Thymus (tissue), 11 donors: ENCODE measurements around the gene ZNF664. TPM values are rescaled to one million over a fixed set of nuclear protein-coding genes. Genes with fewer than 3 reads are reported as not detected.

Source experiments
- DNase-seq, 9 donors: peaks; one replicate each; pipeline ENCODE4 v3.0.0-alpha.2; 2013; ENCODE audit warnings: low spot score in 9 of 9, low read depth in 6 of 9, missing footprints in 1 of 9
- H3K27ac ChIP-seq, 2 donors: one replicate each; pipeline ENCODE4 v1.5.1; 2013; ENCODE audit warnings: control low read depth in 1 of 2, low read depth in 1 of 2, low read length in 1 of 2, mild to moderate bottlenecking in 1 of 2, moderate library complexity in 1 of 2
- H3K27me3 ChIP-seq, 2 donors: one replicate each; pipeline ENCODE4 v1.5.1; 2013; ENCODE audit warnings: low read length in 1 of 2; ENCODE audit not compliant: control insufficient read depth in 2 of 2, insufficient read depth in 1 of 2
- H3K36me3 ChIP-seq, 2 donors: one replicate each; pipeline ENCODE4 v1.5.1; 2013; ENCODE audit warnings: low read length in 1 of 2, mild to moderate bottlenecking in 1 of 2, moderate library complexity in 1 of 2; ENCODE audit not compliant: control insufficient read depth in 2 of 2, insufficient read depth in 2 of 2
- H3K4me1 ChIP-seq, 2 donors: one replicate each; pipeline ENCODE4 v1.5.1; 2013; ENCODE audit warnings: low read length in 2 of 2; ENCODE audit not compliant: control insufficient read depth in 2 of 2, insufficient read depth in 2 of 2
- H3K4me3 ChIP-seq, 2 donors: one replicate each; pipeline ENCODE4 v1.5.1; 2013; ENCODE audit warnings: low read length in 2 of 2, control low read depth in 1 of 2, mild to moderate bottlenecking in 1 of 2
- H3K9me3 ChIP-seq, 2 donors: one replicate each; pipeline ENCODE4 v1.5.1; 2013; ENCODE audit warnings: low read length in 1 of 2, mild to moderate bottlenecking in 1 of 2; ENCODE audit not compliant: control insufficient read depth in 2 of 2, insufficient read depth in 1 of 2
- WGBS: extraction: QIAGEN DNeasy Blood & Tissue Kit; methylation state at CpG from one replicate; pipeline ENCODE4 v1.1.7; 2013; 5-methylcytosine and 5-hydroxymethylcytosine counted together
- polyA plus RNA-seq: library from polyadenylated mRNA; stranded (reverse); fragments of 200-250 nt; gene quantifications from one replicate; pipeline ENCODE4 v1.2.3, GENCODE V29; 2013
- total RNA-seq: library from RNA; stranded (reverse); fragments of 120-200 nt; gene quantifications from one replicate; pipeline ENCODE4 v1.2.4, GENCODE V29; 2013
- donor health status: healthy.

ZNF664 gene
- total and polyA plus RNA-seq, 2 donors: 26.0 to 36.0 TPM

GRCh38 chr12:124041907-124042306 is 68.9 kb downstream of the ZNF664 start:
- WGBS: 97% methylated on average over 10 of the region's 10 CpGs
- peaks cover 0 to 4% of the 10 kb centered on the region in 2 donors for H3K9me3 ChIP-seq
- no peak overlapping the region for H3K27ac ChIP-seq

GRCh38 chr12:124044021-124044420 is 71.0 kb downstream of the ZNF664 start:
- H3K4me3 ChIP-seq: no peak overlapping the region
- H3K27me3 ChIP-seq: no peaks in the 10 kb centered on the region
- peaks cover 2 to 31% of the 10 kb centered on the region in 2 donors for H3K4me1 ChIP-seq
- WGBS: 84% methylated on average over 8 of the region's 8 CpGs
- no peak overlapping the region for H3K27ac ChIP-seq
- no peak for DNase-seq
- no peaks in the 10 kb centered on the region for H3K36me3 ChIP-seq
- peaks cover 6 to 16% of the 10 kb centered on the region in 2 donors for H3K9me3 ChIP-seq

More at GRCh38 chr12:124041907-124042306, 68.9 kb downstream of the ZNF664 start:
- Histone ChIP-seq H3K4me1 (peaks cover 2 to 31% of the 10 kb centered on the region in 2 donors), H3K27me3 (no peaks in the 10 kb centered on the region), H3K4me3 (no peak overlapping the region), H3K36me3 (no peaks in the 10 kb centered on the region)
- no peak for DNase-seq

- peak; percentile 36 to 80 (median 59) for DNase-seq
- H3K27me3 ChIP-seq: no peaks in the 10 kb centered on the region
- H3K27ac ChIP-seq: peak overlapping the region; percentile 36 to 82
- H3K36me3 ChIP-seq: no peaks in the 10 kb centered on the region
- 63% methylated on average over 15 of the region's 15 CpGs for WGBS
- peaks cover 2 to 28% of the 10 kb centered on the region in 2 donors for H3K4me1 ChIP-seq
- no peak overlapping the region for H3K4me3 ChIP-seq
- peaks cover 6 to 20% of the 10 kb centered on the region in 2 donors for H3K9me3 ChIP-seq
Measured at GRCh38 chr12:124044809-124045321, 71.8 kb downstream of the ZNF664 start.

- no peaks in the 10 kb centered on the region for H3K36me3 ChIP-seq
- 93% methylated on average over 5 of the region's 5 CpGs for WGBS
- H3K4me3 ChIP-seq: no peak overlapping the region
- H3K4me1 ChIP-seq: peaks cover 2 to 25% of the 10 kb centered on the region in 2 donors
- H3K27me3 ChIP-seq: no peaks in the 10 kb centered on the region
- DNase-seq: no peak
- peak overlapping the region; percentile 20 to 82 for H3K27ac ChIP-seq
- H3K9me3 ChIP-seq: peaks cover 6 to 22% of the 10 kb centered on the region in 2 donors
Measured at GRCh38 chr12:124045671-124046455, 72.8 kb downstream of the ZNF664 start.

GRCh38 chr12:124046456-124046740 is 73.4 kb downstream of the ZNF664 start:
- Histone ChIP-seq H3K36me3 (no peaks in the 10 kb centered on the region), H3K4me1 (peaks cover 2 to 25% of the 10 kb centered on the region in 2 donors), H3K27ac (no peak overlapping the region), H3K9me3 (peaks cover 6 to 22% of the 10 kb centered on the region in 2 donors), H3K4me3 (no peak overlapping the region), H3K27me3 (no peaks in the 10 kb centered on the region)
- no peak for DNase-seq

- 98% methylated on average over 3 of the region's 3 CpGs for WGBS
- Histone ChIP-seq H3K36me3 (no peaks in the 10 kb centered on the region), H3K27me3 (no peaks in the 10 kb centered on the region), H3K9me3 (peaks cover 6 to 22% of the 10 kb centered on the region in 2 donors), H3K4me3 (no peak overlapping the region), H3K4me1 (peaks cover 2 to 25% of the 10 kb centered on the region in 2 donors), H3K27ac (no peak overlapping the region)
- no peak for DNase-seq
Measured at GRCh38 chr12:124047045-124047566, 74.1 kb downstream of the ZNF664 start.

GRCh38 chr12:124049451-124050094 is 76.6 kb downstream of the ZNF664 start:
- Histone ChIP-seq H3K9me3 (peaks cover 6 to 22% of the 10 kb centered on the region in 2 donors), H3K27ac (no peak overlapping the region), H3K36me3 (no peaks in the 10 kb centered on the region), H3K4me3 (no peak overlapping the region), H3K27me3 (no peaks in the 10 kb centered on the region), H3K4me1 (peaks cover 0 to 21% of the 10 kb centered on the region in 2 donors)
- no peak for DNase-seq
- 86% methylated on average over 6 of the region's 6 CpGs for WGBS

GRCh38 chr12:124053851-124054250 is 80.8 kb downstream of the ZNF664 start:
- H3K9me3 ChIP-seq: peaks cover 0 to 8% of the 10 kb centered on the region in 2 donors
- no peaks in the 10 kb centered on the region for H3K36me3 ChIP-seq
- H3K27me3 ChIP-seq: no peaks in the 10 kb centered on the region
- H3K4me1 ChIP-seq: peaks cover 0 to 7% of the 10 kb centered on the region in 2 donors
- WGBS: 24% methylated on average over 10 of the region's 10 CpGs
- peak in 4 of 9 donors; percentile 16 to 55 (median 40) for DNase-seq
- no peak overlapping the region for H3K4me3 ChIP-seq
- no peak overlapping the region for H3K27ac ChIP-seq

- Histone ChIP-seq H3K27me3 (no peaks in the 10 kb centered on the region), H3K4me3 (no peak overlapping the region), H3K36me3 (no peaks in the 10 kb centered on the region), H3K4me1 (peaks cover 0 to 7% of the 10 kb centered on the region in 2 donors), H3K27ac (no peak overlapping the region), H3K9me3 (no peaks in the 10 kb centered on the region)
- whole genome bisulfite sequencing: 100% methylated on average over 1 of the region's 1 CpG
- no peak for DNase-seq
Measured at GRCh38 chr12:124055066-124055465, 82.1 kb downstream of the ZNF664 start.
